ENCODE measurements around the gene CNST. TPM values are rescaled to one million over a fixed set of nuclear protein-coding genes. Genes with fewer than 3 reads are reported as not detected.
A peak's percentile ranks its signal among the peaks of the same experiment; 100 is the strongest.
"Not testable (repeated sequence)": the region's sequence is repeated elsewhere in the genome, so short reads cannot be mapped to it uniquely, and the experiment has no call there.

Gene CNST
- polyA plus RNA-seq, 3 donors: 19.0 to 23.0 (median 21.1) TPM

DNA sequence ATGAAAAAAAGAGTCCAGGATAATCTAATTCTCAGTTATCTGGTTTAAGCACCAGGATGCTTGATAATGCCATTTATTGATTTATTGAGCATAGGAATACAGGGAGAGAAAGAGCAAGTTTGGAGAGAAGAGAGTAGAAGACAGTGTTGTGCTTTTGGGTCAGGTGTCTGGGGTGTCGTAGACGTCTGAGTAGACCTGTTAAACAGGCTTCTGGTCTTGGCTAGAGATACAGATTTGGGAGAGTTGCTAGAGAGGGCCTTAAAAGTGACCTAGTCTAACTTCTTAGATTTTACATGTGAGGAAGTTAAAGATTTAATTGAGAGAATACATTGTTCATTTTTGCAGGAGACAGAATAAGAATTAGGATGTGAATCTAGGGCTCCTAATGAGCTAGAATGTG, 34.3 kb downstream of the CNST start:
- no peak for DNase-seq (ENCODE audit: extremely low read depth in 1 of 11, low read depth in 9 of 11, low spot score in 4 of 11)

DNA sequence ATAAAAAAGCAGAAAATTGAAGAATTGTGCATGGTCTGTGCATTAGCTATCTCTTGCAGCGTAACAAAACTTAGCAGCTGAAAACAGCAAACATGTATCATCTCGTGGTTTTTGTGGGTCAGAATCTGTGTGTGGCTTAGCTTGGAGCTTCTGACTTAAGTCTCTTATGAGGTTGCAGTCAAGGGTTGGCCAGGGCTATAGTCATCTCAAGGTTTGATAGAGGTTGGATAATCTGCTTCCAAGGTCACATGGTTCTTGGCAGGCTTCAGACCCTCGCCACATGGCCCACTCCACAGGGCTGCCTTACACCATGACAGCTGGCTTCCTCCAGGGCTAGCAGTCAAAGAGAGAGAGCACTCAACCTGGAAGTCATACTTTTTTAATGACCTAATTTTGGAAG, 35.9 kb downstream of the CNST start:
- no peak for DNase-seq (ENCODE audit: extremely low read depth in 1 of 11, low read depth in 9 of 11, low spot score in 4 of 11)

GRCh38 chr1:246605231-246605630, 39.0 kb downstream of the CNST start:
- not testable (repeated sequence) for DNase-seq (ENCODE audit: extremely low read depth in 1 of 11, low read depth in 9 of 11, low spot score in 4 of 11)

- no peak for DNase-seq (ENCODE audit: extremely low read depth in 1 of 11, low read depth in 9 of 11, low spot score in 4 of 11)
Measured at GRCh38 chr1:246607462-246607861, 41.2 kb downstream of the CNST start.

DNA sequence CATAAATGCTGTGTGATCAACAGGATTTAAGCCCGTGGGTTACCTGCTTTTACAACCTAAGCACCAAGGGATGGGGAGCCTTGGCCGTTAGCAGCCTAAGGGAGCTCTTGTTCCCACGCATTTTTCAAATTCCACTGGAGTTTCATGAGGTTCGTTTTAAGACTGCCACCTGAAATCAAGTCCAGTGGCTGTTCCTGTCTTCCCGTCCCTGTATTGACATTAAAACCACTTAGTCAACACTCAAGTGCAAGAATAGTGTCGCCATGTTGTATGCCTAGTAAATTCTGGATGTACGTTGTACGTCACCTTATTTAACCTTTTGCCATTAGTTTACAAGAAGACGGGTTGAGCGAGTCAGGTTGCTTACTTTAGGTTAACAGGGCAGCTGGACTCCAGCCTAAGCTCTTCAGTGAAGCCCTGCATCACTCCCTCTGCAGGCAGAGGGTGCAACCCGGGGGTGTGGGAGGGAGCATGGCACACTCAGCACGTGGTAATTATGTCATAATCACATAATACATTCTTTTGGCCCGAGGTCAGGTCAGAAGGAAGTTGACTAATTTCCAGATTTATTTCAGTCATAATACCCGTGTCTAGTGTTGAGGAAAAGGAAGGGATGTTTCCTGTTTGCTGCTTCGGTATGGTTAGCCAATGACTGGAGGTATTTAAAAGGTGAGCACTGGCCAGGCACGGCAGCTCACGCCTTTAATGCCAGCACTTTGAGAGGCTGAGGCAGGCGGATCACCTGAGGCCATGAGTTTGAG, 42.5 kb downstream of the CNST start:
- peak in 9 of 11 donors; percentile 3 to 56 (median 24) for DNase-seq (ENCODE audit: extremely low read depth in 1 of 11, low read depth in 9 of 11, low spot score in 4 of 11)

- no peak for DNase-seq (ENCODE audit: extremely low read depth in 1 of 11, low read depth in 9 of 11, low spot score in 4 of 11)
Measured at GRCh38 chr1:246609632-246610031, 43.4 kb downstream of the CNST start.

GRCh38 chr1:246613096-246613758, 47.0 kb downstream of the CNST start:
- no peak for DNase-seq (ENCODE audit: extremely low read depth in 1 of 11, low read depth in 9 of 11, low spot score in 4 of 11)

GRCh38 chr1:246617156-246617555, 50.9 kb downstream of the CNST start:
- no peak for DNase-seq (ENCODE audit: extremely low read depth in 1 of 11, low read depth in 9 of 11, low spot score in 4 of 11)

- DNase-seq (ENCODE audit: extremely low read depth in 1 of 11, low read depth in 9 of 11, low spot score in 4 of 11): no peak
Measured at GRCh38 chr1:246617768-246618167, 51.5 kb downstream of the CNST start.

DNA sequence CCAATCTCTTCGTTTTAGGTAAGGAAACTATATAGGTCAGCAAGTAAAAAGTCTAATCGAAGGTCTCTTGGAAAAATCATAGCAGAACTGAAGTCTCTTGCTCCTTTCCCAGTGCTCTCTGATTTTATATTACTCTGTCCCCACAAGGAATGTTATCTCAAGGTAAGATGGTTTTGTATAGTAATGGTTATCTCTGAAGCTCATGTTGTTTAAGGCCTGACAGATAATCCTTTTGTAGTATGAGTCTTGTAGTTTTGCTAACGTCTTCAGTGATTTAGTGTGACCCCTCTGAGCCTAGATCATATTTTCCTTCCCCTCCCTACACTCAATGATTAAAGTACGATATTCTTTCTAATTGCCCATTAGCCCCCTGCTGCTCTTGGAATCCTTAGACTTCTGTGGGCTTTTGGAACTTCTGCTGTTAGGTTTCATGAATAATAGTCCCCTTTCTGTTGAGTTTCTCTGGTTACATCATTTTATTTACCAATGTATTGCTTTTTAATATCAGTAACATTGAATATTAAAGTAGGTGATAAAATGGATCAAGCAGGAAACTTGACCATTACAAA, 52.1 kb downstream of the CNST start:
- no peak for DNase-seq (ENCODE audit: extremely low read depth in 1 of 11, low read depth in 9 of 11, low spot score in 4 of 11)

- DNase-seq (ENCODE audit: extremely low read depth in 1 of 11, low read depth in 9 of 11, low spot score in 4 of 11): no peak
Measured at GRCh38 chr1:246622035-246622652, 55.9 kb downstream of the CNST start.

DNA sequence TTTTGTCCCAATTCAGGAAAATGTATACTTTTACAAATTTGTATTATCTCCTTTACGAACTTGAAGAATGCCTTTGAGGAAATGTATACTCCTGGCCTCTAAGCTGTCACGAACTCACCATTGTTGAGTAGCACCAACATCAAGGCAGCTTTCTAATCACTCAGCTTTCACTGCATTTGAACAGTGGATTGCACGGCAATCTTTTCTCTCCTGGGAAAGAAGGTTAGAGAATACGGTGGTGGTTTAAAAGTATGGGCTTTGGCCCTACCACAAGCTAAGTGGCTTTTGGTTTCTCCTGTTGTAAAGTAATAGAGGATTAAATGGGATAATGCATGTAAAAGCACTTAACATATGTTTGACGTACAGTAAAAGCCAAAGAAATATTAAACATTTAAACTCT, 57.8 kb downstream of the CNST start:
- no peak for DNase-seq (ENCODE audit: extremely low read depth in 1 of 11, low read depth in 9 of 11, low spot score in 4 of 11)

GRCh38 chr1:246629030-246629429, 62.8 kb downstream of the CNST start:
- no peak for DNase-seq (ENCODE audit: extremely low read depth in 1 of 11, low read depth in 9 of 11, low spot score in 4 of 11)

GRCh38 chr1:246629976-246630375, 63.7 kb downstream of the CNST start:
- DNase-seq (ENCODE audit: extremely low read depth in 1 of 11, low read depth in 9 of 11, low spot score in 4 of 11): no peak

DNA sequence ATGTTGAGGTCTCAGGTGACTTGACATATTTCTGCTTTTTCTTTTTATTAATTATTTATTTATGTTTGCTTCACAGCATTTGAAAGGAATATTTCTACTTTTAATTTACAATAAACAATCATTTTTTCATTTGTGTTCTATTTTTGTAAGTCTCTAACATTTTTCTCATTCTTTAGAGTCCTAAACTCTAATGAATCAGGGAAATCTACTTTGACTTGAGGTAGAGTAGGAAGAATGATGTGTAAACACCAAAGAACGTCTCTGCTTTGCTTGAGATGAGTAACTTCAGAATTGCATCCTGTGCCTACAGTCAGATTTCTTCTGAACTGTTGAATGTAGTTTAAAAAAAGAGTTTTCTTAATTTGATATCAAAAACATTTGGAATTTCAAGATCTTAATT, 65.2 kb downstream of the CNST start:
- DNase-seq (ENCODE audit: extremely low read depth in 1 of 11, low read depth in 9 of 11, low spot score in 4 of 11): no peak

DNA sequence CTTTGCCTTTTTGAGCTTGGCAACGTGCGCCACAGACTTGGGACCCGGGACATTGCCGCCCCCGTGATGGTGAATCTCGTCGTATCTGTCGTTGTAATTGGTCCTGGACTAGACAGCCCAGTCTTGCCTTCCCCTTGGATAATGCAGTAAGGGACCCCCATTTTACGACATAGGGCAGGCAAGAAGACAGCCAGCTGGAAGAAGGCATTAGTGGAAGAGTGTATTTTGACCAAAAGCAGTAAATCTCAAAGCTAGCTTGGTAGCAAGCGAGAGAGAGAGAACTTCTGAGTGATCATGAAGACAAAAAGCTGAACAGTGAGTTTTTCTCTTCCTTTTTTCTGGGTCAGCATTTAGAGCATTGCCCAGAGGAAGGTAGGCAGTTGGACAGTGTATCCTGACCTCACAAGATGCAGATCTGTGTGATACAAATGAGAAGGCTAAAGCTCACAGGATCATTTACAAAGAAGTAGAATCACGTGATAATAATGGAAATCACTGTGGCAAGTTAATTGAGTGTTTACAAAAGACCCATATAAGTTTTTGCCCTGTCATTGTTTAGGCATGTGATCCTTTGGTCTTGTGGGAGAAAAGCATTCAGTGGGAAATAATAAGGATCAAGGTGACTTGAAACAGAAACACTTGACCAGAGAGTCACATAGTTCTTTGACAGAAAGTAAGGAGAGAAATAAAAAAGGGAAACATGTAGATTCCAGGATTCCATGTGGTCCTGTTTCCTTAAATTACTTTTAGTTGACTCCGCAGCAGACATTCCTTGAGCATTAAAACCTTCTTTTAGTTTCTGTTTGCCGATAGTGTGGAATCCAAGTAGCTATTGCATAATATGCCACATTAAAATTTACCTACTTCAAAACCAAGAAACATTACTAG, 66.3 kb downstream of the CNST start:
- peak in 6 of 11 donors; percentile 23 to 57 (median 30) for DNase-seq (ENCODE audit: extremely low read depth in 1 of 11, low read depth in 9 of 11, low spot score in 4 of 11)

GRCh38 chr1:246634659-246635058, 68.4 kb downstream of the CNST start:
- not testable (repeated sequence) for DNase-seq (ENCODE audit: extremely low read depth in 1 of 11, low read depth in 9 of 11, low spot score in 4 of 11)

DNA sequence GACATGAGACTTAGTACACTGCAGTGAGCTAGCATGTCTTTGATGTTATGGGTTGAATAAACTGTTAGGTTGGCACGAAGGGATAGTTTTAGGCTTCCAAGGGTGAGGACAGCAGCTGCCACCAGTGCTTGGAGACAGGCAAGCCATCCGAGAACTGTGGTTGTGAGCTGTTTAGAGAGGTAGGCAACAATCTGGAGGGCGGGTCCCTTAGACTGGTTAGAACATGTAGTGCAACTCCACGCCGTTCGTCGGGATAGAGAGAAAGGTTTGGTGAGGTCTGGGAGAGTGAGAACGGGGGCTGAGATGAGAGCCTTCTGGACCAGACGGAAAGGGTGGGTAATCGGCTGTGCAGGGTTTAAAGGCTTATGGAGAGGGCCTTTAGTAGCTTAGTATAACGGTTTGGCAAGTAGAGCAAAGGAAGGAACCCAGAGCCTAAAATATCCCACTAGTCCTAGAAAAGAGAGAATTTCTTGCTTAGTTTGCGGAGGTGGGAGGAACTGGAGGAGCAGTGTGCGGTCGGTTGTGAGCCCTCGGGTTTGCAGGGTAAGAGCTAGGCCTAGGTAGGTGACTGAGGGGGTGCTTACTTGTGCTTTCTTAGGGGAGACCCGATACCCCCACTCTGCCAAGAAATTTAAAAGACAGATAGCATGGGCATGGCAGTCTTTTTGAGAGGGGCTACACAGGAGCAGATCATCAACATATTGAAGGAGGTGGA, 72.8 kb downstream of the CNST start:
- no peak for DNase-seq (ENCODE audit: extremely low read depth in 1 of 11, low read depth in 9 of 11, low spot score in 4 of 11)

All from renal cortex interstitium (tissue), 11 donors.